Upper lobe of left lung (tissue), 4 donors: ENCODE results near the gene KIAA0825.

ENCODE experiments used
- CTCF ChIP-seq, 6 experiments: fragments of 450-650 bp in 4 of 6; fragments of 200-600 bp in 2 of 6; sonication (generic) in 2 of 6; IDR thresholded peaks; one replicate each; pipeline ENCODE4 v1.5.1; 2016 to 2019; ENCODE audit warnings: antibody characterized with exemption in 6 of 6
- EP300 ChIP-seq, 4 donors: sonication (generic); formaldehyde crosslinking; IDR thresholded peaks; one replicate each; pipeline ENCODE4 v1.5.1; 2017; ENCODE audit warnings: antibody characterized with exemption in 4 of 4, control low read depth in 2 of 4
- POLR2AphosphoS5 ChIP-seq, 2 donors: sonication (generic); formaldehyde crosslinking; IDR thresholded peaks; one replicate each; pipeline ENCODE4 v1.5.1; 2017; ENCODE audit warnings: antibody characterized with exemption in 2 of 2

GRCh38 chr5:94467954-94468930 is 150.2 kb downstream of the KIAA0825 start:
- TF ChIP-seq CTCF (IDR thresholded peaks at IDR 0.05) (no peak), EP300 (IDR thresholded peaks at IDR 0.05) (no peak), POLR2AphosphoS5 (IDR thresholded peaks at IDR 0.05) (no peak)
